Muscle of arm (tissue), 12 donors: ENCODE results near the gene MRPS10. TPM values are rescaled to one million over a fixed set of nuclear protein-coding genes. Genes with fewer than 3 reads are reported as not detected.
"Not testable (repeated sequence)": the region's sequence is repeated elsewhere in the genome, so short reads cannot be mapped to it uniquely, and the experiment has no call there.

ENCODE experiments used
- DNase-seq: peaks from one replicate; pipeline ENCODE4 v3.0.0-alpha.2; 2013
- polyA plus RNA-seq, 12 donors: library from polyadenylated mRNA; unstranded; fragments of 120-200 nt; gene quantifications; one replicate each; pipeline ENCODE4 v1.2.1, GENCODE V29; 2013; ENCODE audit not compliant: insufficient read length in 12 of 12

The MRPS10 gene
- polyA plus RNA-seq, 12 donors: 29.4 to 46.0 (median 39.0) TPM; not detected in 1

DNA sequence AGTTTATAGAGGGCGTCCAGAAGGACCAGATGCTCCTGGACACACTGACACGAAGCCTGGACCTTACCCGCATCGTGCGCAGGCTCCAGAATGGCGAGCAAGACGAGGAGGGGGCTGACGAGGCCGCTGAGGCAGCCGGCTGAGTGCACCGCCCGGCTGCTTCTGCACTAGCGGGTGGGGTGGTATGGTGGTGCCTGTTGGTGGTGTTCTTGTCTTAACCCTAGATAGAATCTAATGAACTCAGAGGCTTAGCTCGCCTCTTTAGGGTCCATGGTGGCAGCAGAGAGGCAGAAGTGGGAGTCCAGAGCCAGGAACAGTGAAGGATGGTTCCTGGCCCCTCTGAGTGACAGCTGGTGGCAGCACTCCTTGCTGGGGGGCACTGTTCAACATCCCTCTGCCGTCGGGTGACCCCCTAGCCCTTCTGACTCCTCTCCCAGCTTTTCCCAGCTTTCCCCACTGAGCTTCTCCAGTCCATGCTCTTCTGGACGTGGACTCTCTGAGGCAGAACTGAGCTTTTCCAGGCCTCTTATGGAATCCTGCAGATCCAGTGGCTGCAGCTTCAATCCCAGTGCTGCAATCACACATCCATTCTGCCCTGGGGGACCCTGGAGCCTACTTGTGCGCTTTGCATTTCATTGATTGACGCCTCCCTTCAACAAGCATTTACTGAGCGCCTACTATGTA lies 38.3 kb downstream of the MRPS10 start:
- DNase-seq: no peak

DNA sequence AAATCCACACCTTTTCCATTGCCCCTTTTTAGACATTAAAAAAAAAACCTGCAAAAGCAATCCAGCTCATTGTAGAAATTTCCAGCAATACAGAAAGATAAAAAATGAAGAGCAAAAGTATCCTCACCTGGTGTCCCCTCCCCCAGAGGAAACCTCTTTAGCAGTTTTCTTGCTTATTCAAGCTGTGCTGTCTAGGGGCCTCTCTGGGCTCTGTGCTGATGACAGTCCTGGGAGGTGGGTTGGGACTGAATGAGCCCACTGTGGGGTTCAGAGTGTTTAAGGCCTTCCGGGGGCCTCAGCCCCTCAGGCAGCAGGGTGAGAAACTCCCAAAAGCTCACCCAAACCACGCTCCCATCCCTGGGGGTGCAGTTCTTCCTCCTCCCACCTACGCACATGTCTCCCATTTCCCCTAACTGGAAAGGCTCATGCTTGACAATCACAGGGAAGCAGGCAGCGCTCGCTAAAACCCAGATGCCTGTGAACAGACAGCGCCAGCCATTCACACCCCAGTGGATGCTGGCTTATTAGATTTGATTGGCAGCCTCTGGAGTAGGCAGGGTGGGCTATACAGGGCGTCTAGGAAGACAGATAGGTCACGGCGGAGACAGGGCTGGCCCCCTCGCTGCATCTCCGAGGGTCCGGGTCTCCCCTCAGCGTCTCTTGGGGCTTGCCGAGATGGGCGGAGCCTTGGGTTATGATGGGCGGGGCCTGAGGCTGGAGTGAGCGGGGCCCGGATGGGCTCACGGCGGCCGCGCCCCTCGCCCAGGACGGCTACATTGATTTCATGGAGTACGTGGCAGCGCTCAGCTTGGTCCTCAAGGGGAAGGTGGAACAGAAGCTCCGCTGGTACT lies 39.9 kb downstream of the MRPS10 start:
- DNase-seq: no peak

DNA sequence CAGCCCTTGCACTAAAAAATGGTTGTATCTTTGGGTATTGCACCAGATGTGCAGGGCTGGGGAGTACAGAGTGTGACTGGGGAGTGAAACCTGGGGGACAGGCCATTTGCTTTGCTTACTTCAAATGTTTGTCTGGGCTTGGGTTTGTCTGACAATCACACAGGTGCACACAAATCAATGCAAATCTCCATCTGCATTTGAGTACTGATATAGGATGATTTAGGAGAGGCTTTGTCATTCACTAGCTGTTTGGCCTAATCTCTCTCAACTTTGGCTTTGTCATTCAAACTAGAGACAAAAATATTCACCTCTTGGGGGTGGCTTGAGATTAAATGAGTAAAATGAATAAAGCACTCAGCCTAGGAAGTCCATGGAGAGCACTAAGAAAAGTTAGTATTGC lies 40.7 kb downstream of the MRPS10 start:
- no peak for DNase-seq

DNA sequence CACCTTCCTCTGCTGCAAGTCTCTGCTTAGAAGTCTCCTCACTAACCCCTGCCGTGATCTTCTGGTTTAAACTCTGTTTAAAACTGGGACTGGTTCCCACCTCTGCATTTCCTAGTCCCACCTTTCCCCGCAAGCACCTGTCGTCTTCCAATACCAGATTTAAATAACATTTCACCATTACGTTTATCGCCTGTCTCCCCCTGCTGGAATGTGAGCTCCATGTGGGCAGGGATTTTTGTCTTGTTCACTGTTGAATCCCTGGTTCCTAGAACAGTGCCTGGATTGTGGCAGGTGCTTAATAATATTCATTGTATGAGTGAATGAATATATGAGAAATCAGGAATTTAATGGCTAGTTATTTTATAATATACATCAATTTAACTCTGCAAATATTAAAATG lies 41.8 kb downstream of the MRPS10 start:
- no peak for DNase-seq

DNA sequence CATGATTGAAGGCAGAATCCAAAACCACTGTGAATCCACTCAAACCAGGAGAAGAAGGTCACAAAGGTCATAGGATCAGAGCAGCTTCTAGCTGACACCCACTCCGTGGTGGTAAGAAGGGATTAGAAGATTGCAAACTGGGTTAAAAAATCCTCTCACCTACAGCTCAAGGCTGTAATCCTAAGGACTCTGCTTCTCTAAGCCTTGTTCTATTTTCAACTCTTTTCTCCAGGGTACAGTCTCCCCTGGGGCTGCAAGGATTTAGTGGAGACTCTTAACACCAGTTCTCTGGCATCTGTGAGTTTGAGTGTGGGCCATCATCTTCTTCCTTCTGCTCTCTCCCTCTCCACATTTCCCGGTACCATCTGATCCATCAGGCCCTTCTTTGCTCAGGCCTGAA lies 44.6 kb downstream of the MRPS10 start, which contains the start of gene GUCA1A:
Gene GUCA1A, plus strand, starts transcription at position 264 of the 400 bp plus-strand sequence. CDS start 250 bp downstream, outside the sequence.
- no peak for DNase-seq

DNA sequence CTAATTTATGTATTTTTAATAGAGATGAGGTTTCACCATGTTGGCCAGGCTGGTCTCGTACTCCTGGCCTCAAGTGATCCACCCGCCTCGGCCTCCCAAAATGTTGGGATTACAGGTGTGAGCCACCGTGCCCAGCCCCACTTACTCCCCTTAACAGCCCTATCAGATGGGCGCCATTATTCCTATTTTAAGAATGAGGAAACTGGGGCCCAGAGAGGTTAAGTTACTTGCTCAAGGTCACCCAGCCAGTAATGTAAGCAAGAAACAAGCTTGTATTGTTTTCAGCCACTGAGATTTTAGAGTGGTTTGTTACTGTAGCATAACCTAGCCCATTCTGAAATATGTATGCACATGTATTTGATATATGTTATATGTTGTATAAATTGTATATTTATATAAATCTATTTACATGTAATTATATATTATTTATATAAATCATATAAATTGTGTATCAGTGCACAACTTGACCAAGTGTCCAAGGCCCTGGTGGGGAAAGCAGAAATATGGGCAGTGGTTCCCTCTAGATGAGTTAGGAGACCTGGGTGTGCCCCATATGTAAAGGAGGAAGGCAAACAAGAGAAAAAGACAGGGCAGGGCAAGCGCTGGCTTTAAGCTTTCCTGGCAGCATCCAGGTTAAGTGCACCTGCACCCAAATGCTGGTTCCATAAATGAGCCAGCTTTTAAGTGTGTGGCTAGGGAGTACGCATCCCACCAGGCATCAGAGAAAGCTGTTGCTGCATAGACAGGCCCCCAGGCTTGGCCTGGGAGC lies 45.7 kb downstream of the MRPS10 start:
- no peak for DNase-seq

DNA sequence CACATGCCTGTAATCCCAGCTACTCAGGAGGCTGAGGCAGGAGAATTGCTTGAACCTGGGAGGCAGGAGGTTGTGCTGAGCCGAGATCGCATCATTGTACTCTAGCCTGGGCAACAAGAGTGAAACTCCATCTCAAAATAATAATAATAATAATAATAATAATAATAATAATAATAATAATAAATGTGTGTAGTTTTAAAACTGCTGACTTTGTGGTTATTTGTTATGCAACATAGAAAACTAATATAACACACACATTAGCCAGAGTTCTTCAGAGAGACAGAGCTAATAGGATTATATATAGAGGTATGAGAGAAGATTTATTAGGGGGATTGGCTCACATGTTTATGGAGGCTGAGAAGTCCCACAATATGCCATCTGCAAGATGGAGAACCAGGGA lies 47.9 kb downstream of the MRPS10 start:
- not testable (repeated sequence) for DNase-seq

DNA sequence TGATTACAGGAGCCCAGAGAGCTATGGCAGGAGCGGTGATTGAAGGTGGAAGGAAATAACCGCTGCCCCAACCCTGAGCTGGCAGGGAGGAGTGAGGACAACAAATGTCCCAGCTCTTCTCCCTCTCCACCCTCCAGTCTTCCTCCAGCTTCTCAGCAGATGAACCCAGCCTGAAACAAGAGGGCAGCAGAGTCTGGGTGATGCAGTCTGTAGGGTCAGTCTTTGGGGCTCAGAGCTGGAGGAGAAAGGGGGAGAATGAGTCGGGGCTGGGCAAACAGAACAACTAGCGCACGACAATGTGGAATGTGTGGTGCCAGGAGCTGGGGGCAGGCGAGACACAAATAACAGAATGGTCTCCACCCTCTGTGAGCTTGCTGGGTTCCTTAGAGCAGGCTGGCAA lies 49.0 kb downstream of the MRPS10 start:
- DNase-seq: no peak

DNA sequence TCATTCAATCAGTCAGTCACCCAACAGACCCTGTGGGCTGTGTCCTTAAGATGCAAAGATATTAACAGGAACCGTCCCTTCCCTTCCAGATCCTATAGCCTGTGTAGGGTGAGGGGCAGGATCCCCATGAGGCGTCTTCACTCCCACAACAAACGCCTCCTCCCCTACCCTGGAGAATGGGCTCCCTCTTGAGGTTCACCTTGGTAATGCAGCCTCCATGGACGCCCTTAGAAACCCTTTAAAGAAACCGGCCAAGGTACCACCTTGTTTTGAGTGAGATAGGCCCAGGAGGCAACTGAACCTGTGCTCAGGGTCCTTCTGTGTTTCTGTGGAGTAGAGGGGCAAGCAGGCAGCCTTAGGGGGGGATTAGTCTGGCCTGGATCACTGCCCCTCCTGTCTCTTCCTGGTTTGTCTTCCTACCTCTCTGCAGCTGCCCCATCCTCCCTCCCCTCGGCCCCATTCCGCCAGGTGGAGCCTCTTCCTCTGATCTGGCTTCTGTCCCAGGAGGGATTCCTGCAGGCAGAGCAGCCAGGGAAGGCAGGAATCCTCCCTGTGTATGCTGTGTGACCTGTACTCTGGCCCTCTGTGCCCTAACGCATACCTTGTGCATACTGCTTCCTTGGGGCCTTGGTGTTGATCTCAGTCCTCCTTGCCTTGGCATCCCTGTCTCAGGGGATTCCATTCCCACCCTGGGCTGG lies 51.1 kb downstream of the MRPS10 start:
- DNase-seq: peak; percentile 73

DNA sequence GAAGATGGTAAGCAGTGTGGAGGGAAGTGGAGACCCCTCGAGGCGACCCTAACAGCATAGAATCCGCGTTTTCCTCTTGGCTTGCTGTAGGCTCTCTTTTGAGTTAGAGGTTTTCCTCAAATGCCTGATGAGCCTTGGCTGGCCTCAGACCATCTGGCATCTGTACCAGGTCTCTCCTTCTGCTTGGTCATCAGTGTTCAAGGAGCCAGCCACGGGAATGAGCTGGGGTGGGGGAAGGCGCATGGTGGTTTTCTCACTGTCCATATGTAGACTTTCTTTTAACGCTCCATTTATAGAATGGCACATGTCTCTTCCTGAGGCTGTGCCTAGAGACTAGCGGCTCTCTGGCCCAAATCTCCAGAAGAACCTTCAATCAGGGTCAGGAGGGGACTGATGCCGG lies 52.6 kb downstream of the MRPS10 start:
- DNase-seq: no peak

DNA sequence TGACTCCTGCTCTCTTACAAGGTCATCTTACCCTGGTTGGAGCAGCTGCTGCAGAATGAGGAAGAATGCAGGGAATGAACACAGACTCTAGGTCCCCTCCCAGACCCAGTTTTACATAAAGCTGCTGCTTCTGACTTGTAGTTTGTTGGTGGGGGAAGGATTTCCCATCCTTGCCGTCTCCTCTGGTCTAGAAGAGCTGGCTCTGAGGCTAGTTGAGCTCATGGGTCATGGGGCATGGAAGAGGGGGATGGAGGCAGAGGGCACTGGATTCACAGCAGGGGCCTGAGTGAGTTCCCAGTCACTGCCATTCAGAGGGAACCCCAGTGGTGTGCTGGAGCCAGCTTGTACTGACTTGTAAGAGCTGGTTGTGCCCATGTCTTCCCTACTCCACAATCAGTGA lies 53.7 kb downstream of the MRPS10 start:
- no peak for DNase-seq

DNA sequence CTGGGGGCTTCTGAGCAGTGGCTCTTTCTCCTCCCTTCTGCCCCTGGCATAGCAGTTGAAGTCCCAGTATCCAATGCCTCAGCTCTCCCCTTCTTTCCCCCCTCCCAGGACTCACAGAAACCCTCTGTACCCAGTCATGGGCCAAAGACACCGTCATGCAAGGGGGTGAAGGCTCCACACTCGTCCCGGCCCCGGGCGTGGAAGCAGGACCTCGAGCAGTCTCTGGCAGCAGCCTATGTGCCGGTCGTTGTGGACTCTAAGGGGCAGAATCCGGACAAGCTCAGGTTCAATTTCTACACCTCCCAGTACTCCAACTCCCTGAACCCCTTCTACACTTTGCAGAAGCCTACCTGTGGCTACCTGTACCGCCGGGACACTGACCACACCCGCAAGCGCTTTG lies 54.8 kb downstream of the MRPS10 start:
- no peak for DNase-seq

DNA sequence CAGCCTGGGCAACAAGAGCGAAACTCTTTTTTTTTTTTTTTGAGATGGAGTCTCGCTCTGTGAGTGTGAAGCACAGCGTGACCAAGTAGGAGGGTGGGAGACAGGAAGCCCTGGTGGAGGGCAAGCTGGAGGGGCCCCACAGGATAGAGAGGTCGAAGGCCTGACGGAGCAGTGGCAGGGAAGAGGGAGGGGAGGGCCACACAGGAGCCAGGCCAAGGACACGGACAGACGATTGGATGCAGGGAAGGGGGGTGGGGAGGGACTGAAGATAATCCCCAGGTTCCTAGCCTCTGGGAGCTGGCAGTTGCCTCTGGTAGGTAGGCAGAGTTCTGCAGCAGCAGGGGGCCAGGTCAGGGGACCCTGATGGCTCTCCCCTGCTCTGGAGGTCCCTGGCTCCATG lies 55.3 kb downstream of the MRPS10 start:
- no peak for DNase-seq

DNA sequence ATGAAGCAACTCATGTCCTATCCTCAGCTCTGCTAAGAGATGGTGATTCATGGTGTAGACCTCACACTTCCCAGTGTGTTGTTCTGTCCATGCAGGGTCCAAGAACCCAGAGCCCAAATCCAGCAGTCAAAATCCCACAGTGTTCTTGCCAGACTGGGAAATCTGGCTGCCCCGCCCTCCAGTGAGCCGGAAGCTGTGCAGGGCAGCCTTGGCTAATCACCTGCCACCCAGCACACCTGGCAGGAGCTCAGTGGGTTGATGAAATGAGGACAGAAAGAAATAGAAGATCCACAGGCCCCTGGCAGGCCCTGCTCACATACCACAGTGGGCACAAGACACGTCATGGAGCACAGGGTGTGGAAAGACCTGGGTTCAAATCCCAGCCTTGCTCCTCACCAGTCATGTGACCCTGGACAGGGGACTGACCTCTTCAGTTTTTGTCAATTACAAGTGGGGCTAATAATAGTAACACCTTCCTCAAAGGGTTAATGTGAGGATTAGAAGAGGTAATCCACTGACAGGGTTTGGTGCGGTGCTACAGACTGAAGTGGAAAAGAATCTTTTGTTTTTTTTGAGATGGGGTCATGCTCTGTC lies 58.1 kb downstream of the MRPS10 start:
- no peak for DNase-seq

DNA sequence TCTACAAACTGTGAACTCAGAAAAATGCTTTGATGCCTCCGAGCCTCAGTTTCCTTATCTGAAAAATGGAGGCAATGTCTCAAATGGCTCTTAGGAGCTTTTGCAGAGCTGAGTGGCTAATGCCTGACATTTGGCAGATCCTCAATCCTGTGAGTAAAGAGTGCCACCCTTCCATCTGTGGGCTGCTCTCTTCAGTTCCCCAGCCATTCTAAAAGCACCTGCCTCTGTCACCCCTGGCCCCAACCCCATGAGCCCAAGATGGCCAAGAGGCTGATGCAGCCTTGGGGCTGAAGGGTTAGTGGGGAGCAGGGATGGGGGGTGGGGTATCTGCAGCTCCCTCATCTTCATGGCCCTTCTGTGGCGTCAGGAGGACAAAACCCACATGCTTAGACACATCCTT lies 59.0 kb downstream of the MRPS10 start:
- DNase-seq: no peak

DNA sequence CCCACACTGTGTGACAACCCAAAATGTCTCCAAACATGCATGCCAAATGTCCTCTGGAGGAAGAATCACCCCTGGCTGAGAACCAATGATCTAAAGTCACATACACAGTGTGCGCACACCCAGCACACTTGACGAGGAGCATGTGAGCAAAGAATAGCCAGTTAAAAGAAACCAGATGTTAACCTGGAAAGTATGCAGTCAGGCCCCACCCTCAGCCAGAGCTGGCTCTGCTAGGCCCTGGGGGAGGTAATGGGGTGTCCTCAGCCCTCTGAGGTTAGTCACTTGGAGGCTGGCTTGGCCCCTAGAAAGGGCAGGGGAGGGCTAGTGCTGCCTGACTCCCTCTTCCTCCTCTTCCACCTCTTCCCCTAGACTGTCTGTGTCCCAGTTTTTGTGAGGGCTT lies 59.6 kb downstream of the MRPS10 start:
- DNase-seq: no peak

Other genes starting within 250 kb of the MRPS10 start
- gene TAF8, start 167.3 kb downstream of the MRPS10 start, polyA plus RNA-seq: 10 to 100 TPM in 11 of 12 donors, not detected in 1; 12.0 to 20.1 (median 14.8) TPM
- 10 to 100 TPM in 1 of 12 donors, 1 to 10 TPM in 3, under 1 TPM in 7, not detected in 1; 0.17 to 11.3 (median 0.53) TPM for gene C6orf132, start 75.2 kb downstream of the MRPS10 start, polyA plus RNA-seq
- under 1 TPM in 4 of 12 donors, not detected in 8; 0.12 to 0.84 (median 0.15) TPM for gene GUCA1A, start 44.5 kb downstream of the MRPS10 start, polyA plus RNA-seq
- 1 to 10 TPM in 9 of 12 donors, under 1 TPM in 1, not detected in 2; 0.99 to 4.1 (median 2.3) TPM for gene GUCA1B, start 22.9 kb downstream of the MRPS10 start, polyA plus RNA-seq
- gene TRERF1, start 234.1 kb upstream of the MRPS10 start, polyA plus RNA-seq: 10 to 100 TPM in 4 of 12 donors, 1 to 10 TPM in 7, not detected in 1; 7.0 to 20.6 (median 9.2) TPM